ENCODE results near the gene DAGLA. TPM values are rescaled to one million over a fixed set of nuclear protein-coding genes. Genes with fewer than 3 reads are reported as not detected.
A peak's percentile ranks its signal among the peaks of the same experiment; 100 is the strongest.

Gene DAGLA
- total RNA-seq, 1 donor from 2014 or later: 4.3 TPM

DNA sequence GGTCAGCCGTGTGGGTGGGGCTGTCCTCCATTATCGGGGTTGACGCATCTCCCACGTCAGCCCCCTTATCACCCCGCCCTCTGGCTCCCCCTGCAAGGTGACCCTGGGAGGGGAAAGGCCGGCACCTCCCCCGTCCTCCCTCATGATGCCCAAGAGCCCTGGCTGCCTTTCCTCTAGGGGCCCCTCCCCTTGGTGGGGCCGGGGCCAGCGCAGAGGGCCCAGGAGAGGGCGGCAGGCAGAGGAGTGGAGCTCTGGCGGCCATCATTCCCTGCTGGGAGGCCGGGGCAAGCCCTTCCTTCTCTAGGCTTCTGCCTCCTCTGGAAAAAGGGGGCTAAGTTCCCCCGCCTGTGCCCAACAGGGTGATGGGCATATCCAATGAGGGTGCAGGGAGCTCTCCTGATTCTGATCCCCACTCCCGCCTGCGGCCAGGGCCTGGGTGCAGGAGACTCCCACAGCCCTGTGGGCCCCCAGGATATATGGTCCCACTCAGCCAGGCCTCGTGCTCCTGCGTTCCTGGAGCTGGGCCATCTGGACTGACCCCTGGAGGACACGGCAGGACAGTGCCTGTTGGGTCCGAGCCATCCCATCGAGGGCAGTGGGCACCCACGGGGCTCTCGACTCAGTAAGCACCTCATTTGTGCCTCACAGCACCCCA lies 84.5 kb downstream of the DAGLA start:
- no peak for DNase-seq (ENCODE audit: missing footprints)
- intact Hi-C loops (cut with DNase I): no loop called here
- ATAC-seq: peak; percentile 21

DNA sequence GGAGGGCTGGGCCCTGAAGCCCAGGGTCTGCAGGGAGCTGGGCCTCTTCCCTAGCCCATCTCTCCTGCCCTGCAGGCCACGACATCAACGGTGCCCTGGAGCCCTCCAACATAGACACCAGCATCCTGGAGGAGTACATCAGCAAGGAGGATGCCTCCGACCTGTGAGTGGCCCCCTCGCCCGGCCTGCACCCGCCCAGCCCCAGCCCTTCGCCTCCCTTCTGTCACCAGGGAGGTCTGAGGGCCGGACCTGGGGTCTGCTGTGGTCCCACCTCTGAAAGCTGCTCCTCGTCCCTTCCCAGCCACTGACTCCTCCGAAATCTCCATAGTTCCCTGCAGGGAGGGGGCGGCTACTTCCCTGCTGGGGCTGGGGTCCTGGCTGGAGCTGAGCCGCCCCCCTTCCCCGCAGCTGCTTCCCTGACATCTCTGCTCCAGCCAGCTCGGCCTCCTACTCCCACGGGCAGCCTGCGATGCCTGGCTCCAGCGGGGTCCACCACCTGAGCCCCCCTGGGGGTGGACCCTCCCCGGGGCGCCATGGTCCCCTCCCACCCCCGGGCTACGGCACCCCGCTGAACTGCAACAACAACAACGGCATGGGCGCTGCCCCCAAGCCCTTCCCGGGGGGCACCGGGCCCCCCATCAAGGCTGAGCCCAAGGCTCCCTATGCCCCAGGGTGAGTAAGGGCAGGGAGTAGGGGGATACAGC lies 85.5 kb downstream of the DAGLA start:
- intact Hi-C loops (cut with DNase I): no loop called here
- DNase-seq (ENCODE audit: missing footprints) (no peak), ATAC-seq (no peak)

DNA sequence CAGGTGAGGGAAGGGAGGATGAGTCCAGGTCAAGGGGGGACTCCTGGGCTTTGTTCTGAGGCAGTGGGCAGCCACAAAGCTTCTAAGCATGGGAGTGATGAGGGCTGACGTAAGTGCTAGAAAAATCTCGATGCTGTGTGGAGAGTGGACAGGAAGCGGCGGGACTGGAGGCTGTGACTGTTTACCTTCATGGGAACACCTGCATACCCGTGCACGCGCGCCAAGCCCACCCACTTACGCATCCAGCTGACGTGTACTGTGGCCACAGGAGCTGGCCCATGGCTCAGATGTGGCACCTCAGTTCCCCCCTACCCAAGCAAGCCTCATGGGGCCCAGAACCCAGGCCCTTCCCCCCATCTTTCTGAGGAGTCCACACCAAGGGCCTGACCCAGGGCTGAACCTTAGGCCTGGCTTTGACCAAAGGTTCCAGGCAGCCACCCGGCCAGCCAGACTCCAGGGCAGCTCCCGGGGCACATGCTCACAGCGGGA lies 86.2 kb downstream of the DAGLA start:
- ATAC-seq (no peak), DNase-seq (ENCODE audit: missing footprints) (no peak)
- intact Hi-C loops (cut with DNase I): no loop called here

DNA sequence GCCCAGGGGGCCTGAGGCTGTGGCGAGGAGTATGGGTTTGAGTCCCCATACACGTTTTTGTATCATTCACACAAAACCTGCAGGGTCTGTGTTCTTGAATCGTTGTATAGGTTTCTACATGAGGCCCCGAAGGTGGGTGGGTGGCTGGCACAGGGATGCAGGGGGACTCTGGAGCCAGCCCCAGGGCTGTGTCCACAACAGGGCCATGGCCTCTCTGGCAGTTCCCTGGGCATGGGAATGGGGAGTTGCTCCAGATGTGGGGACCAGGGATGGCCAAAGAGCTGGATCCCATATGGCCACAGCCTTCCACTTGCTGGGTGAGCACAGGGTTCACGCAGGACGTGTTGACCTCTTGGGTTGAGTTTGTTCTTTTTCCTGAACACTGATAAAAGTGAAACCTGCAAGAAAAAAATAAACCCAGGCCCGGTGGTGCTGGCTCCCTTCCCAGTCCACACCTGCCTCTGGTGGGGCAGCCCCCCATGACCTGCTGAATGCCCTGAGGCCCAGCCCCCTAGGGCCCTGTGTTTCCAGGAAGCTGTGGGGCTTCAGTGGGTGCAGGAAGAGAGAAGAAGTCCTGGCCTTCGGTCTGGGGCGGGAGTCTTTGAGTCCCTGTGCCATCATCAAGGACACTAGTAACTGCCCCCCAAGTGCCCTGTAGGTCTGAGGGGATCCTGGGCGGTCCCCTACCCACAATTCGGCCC lies 88.3 kb downstream of the DAGLA start:
- no peak for ATAC-seq
- intact Hi-C loops (cut with DNase I): no loop called here
- no peak for DNase-seq (ENCODE audit: missing footprints)

DNA sequence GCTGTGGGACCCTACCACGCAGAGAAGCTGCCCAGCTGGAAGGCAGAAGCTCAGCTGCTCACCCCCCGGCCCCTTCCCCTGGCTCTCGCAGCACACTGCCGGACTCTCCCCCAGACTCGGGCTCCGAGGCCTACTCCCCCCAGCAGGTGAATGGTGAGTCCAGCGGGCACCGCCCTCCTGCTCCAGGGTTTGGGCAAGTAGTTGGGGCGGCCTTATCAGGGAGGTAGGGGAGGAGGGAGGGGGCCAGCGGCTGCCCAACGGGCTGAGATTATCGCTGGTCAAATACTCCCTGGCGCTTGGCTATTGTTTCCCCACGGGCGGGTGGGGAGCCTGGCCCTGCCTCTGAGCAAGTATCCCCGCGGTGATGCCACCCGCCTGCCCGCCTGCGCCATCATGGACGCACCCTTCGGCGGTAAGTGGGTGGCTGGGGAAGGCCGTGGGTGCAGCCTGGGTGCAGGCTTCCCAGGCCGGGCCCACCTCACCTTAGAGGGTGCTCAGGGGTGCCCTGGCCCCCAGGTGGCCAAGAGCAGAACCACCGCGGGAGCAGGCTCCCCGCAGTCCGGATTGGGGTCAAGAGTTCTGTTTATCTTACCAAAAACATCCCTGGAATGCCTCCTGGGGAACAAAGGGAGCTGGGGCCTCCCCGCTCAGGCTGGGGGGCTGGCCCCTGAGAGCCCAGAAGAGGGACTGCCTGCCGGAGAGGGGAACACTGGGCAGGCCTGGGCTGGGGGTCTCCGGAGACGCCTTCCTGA lies 89.2 kb downstream of the DAGLA start:
- intact Hi-C loops (cut with DNase I): no loop called here
- ATAC-seq (no peak), DNase-seq (ENCODE audit: missing footprints) (no peak)

DNA sequence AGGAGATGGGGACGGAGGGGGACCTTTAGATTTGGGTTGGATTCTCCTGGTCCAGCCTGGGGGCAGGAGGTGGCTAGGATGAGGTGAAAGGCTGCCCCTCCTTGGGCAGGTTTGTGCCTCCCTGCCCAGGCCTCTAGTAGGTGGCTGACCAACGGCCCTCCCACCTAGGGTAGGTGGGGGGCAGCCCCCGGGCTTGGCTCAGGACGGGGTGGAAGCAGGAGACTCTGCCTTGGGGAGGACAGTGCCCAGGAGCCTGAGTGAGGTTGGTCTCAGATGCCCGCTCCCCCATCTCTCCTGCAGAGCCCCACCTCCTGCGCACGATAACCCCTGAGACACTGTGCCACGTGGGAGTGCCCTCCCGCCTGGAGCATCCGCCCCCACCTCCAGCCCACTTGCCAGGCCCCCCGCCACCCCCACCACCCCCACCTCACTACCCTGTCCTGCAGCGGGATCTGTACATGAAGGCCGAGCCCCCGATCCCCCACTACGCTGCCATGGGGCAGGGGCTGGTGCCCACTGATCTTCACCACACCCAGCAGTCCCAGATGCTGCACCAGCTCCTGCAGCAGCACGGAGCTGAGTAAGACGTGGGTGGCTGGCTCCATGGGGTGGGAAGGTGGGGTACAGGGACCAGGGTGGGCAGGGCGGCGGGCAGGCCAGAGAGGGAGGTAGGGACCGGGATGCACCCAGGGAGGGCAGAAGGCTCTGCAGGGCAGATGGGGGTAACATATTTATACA lies 89.9 kb downstream of the DAGLA start:
- no peak for DNase-seq (ENCODE audit: missing footprints)
- ATAC-seq: no peak
- intact Hi-C loops (cut with DNase I): no loop called here

DNA sequence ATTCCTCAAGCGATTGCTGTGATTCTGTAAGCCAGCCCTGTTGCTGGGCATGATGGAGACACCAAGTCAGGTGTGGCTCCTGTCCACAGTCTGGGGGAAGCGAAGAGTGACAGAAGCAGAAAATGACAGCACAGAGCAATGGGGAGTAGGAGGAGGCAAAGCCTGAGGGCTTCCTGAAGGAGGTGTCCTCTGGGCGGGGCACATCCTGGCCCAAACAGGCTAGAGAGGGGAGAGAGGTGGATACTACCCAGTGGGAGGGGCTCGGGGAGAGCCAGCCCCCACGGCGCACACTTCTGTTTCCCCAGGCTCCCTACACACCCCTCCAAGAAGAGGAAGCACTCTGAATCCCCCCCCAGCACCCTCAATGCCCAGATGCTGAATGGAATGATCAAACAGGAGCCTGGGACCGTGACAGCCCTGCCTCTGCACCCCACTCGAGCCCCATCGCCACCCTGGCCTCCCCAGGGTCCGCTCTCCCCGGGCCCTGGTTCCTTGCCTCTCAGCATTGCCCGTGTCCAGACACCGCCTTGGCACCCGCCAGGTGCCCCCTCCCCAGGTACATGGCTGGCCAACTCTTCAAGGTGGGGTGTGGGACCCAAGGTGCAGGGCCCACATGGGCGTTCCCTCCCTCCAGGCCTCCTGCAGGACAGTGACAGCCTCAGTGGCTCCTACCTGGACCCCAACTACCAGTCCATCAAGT lies 91.2 kb downstream of the DAGLA start:
- intact Hi-C loops (cut with DNase I): no loop called here
- DNase-seq (ENCODE audit: missing footprints) (no peak), ATAC-seq (no peak)

DNA sequence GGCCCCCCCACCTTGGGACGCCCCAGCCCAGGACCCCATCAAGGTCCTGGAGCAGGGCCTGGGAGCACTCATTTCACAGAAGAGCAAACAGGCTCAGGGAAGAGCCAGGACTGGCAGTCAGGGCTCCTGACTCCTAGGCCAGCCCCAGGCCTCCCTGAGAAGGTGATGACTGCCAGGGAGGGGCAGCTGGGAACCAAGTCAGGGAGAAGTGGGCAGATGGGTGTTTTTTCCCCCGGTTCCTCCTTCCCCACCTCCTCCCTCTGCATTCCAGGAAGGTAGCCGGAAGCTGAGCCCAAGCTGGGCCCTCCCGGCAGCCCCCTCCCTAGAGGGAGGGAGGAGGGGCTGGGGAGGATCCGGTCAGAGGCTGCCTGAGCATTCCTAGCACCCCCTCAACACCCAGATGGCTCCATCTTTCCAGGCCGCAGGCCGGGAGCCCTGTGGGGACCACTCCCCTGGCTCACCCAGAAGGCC lies 91.8 kb downstream of the DAGLA start:
- intact Hi-C loops (cut with DNase I): no loop called here
- no peak for DNase-seq (ENCODE audit: missing footprints)
- ATAC-seq: no peak

DNA sequence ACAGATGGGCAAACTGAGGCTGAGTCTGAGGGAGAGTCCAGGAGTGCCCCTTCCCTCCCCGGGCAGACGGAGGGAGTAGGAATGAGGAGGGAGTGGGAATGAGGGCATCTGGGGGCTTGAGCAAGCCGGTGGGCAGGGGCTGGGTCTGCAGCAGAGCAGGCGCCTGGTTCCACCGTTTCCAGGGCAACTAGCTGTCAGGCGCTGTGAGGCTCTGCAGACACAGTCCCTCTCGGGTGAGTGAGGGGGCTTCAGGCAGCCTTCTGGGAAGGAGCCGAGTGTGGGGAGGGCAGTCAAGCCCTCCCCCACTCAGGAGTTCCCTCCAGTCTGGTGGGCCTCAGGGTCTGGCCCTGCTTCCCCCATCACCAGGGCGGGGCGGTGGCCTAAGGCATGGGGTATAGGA lies 93.2 kb downstream of the DAGLA start:
- intact Hi-C loops (cut with DNase I): no loop called here
- DNase-seq (ENCODE audit: missing footprints): no peak
- ATAC-seq: no peak

DNA sequence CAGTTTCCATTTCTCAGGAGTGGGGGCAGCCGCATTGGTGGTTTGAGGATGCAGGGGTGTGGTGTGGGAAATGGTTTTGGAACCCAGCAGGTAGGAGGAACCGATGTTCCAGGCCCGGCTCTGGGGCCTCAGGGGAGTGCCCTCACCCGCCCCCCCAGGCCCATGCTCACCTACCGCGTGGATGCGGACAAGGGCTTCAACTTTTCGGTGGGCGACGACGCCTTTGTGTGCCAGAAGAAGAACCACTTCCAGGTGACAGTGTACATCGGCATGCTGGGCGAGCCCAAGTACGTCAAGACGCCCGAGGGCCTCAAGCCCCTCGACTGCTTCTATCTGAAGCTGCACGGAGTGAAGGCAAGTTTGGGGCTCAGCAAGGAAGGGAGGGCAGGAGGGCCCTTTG lies 93.6 kb downstream of the DAGLA start:
- no peak for ATAC-seq
- DNase-seq (ENCODE audit: missing footprints): no peak
- intact Hi-C loops (cut with DNase I): no loop called here

DNA sequence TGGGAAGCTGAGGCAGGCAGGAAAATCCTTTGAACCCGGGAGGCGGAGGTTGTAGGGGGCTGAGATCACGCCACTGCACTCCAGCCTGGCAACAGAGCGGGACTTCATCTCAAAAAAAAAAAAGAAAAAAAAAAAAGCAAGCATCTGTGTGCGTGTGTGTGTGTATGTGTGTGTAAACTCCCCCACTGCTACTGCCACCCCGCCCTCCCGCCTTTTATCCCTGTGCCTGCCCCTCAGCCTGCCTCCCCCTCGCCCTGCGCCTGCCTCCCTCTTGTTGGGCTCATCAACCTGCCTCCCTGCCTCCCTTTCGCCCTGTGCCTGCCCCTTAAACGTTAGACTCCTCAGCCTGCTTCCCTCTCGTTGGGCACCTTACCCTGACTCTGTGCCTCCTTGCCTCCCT lies 94.2 kb downstream of the DAGLA start:
- intact Hi-C loops (cut with DNase I): no loop called here
- ATAC-seq (no peak), DNase-seq (ENCODE audit: missing footprints) (no peak)

DNA sequence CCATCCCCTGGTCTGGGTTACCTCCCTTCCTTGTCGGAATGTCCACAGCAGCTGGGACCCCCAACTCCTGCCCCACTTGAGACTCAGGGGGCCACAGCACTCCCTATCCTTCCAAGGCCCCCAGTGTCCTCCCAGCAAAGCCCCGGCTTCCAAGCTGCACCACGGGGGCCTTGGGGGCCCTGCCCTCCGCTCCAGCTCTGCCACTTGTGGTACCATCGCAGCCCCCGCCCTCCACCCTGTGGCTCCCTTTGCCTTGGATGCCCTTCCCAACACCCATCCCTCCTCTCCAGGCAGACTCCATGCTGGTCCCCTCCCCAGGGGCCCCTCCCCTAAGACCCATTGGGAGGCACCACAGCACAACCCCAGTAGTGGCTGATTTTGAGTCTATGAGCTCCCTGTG lies 94.9 kb downstream of the DAGLA start:
- no peak for ATAC-seq

DNA sequence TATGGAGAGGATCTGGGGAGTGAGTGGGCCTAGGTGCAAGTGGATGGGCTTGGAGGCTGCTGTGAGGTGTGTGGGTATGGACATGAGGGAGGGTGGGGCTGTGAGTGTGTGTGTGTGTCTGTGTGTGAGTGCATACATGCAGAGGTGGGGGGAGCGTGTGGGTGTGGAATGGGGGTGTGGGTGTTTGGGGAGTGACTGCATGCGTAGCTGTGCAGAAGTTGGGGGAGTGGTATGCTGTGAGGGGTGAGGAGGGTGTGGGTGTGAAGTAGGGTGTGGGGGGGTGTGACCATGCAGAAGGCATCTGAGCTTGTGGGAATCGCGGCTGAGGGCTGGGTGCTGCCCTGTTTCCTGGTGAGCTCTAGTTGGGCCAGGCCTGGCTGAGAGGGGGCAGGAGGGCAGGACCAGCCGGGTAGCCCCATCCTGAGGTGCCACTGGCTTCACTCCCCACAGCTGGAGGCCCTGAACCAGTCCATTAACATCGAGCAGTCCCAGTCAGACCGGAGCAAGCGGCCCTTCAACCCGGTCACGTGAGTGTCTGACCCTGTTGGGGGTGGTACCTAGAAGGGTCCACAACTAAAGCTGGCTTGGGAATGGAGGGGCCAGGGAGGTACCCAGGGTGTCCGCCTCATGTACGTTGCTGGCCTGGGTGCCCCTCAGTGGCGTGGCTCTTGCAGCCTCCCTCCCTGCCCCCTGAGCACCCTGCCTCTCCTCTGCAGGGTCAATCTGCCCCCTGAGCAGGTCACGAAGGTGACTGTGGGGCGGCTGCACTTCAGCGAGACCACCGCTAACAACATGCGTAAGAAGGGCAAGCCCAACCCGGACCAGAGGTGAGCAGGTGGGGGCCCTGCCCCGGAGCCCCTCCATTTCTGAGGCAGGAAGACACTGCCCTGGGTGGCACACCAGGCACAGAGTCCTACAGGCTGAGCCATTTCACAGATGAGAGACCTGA lies 95.7 kb downstream of the DAGLA start:
- DNase-seq (ENCODE audit: missing footprints) (peak; percentile 16), ATAC-seq (no peak)
- intact Hi-C loops (cut with DNase I): no loop called here

More for the DNA sequence above, 94.9 kb downstream of the DAGLA start:
- DNase-seq (ENCODE audit: missing footprints): no peak
- intact Hi-C loops (cut with DNase I): no loop called here

DNA sequence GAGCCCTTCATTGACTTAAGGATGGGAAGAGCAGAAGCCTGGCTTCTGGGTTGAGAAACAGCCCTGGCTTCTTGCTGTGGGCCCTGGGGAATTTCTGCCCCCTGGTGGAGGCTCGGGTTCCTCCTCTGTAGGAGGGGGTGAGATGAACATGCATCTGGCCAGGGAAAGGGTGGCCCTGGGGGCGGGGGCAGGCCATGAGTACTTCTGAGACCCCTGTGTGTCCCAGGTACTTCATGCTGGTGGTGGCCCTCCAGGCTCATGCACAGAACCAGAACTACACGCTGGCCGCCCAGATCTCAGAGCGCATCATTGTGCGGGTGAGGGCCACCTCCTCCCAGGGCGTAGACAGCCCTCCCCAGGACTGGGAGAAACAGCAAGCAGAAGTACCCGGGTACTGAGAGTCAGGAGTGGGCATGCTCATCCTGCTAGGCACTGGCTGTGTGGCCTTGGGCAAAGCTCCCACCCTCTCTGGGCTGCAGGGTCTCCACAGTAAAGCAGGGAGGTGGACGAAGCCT lies 96.4 kb downstream of the DAGLA start:
- DNase-seq (ENCODE audit: missing footprints) (peak; percentile 37), ATAC-seq (no peak)
- intact Hi-C loops (cut with DNase I): no loop called here

DNA sequence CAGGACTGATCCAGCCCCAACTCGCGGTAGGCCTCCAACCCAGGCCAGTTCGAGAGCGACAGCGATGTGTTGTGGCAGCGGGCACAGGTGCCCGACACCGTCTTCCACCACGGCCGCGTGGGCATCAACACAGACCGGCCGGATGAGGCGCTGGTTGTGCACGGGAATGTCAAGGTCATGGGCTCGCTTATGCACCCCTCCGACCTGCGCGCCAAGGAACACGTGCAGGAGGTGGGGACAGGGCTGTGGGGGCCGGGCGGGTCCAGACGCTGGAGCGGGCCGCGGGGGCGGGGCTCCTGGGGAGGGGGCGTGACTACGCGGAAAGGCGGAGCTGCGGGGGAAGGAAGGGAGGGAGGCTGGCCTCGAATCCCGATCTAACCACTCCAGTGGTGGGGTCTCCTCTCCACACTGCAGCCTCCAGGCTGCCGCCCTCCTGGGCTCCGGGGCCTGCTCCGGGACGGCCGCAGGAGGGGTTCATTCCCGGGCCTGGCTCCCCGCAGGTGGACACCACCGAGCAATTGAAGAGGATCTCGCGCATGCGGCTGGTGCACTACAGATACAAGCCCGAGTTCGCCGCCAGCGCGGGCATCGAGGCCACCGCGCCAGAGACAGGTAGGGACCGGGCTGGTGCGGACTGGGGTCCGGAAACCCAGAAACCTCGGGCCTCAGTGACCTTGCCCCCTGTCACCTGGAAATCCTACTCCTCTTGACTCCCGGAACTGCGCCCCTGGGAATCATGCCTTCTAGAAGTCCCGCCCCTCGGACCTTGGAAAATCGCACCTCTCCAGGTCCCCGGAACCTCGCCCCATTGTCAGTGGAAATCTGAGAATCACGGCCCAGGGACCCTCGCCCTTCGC lies 97.3 kb downstream of the DAGLA start:
- peak; percentile 69 for DNase-seq (ENCODE audit: missing footprints)
- intact Hi-C loops (cut with DNase I): no loop called here
- ATAC-seq: peak; percentile 66

DNA sequence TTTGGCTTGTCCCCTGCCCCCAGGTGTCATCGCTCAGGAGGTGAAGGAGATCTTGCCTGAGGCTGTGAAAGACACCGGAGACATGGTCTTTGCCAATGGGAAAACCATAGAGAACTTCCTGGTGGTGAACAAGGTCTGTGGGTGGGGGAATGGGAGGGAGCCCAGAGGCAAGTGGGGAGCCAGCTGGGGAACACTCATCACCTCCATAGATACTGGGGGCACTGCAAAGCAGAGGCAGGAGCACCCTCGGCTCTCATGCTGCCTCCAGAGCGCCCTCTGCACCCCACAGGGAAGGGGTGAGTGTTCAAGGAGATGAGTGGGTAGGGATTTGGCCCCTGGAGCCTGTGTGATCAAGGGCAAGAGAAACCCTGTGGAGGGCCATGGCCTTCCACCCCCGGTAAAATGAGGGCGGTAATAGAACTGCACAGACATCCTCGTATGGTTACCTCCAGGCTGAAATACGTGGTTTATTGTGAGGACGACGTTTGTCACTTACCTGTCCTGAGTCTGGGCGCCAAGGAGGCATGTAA lies 98.2 kb downstream of the DAGLA start:
- ATAC-seq (no peak), DNase-seq (ENCODE audit: missing footprints) (peak; percentile 7)
- intact Hi-C loops (cut with DNase I): no loop called here
